SK-N-SH (cell line): ENCODE measurements around the gene CPNE7. TPM values are rescaled to one million over a fixed set of nuclear protein-coding genes. Genes with fewer than 3 reads are reported as not detected.

Source experiments
- CTCF ChIA-PET: fragments of 300-600, 350-600 bp; formaldehyde crosslinking; extraction: SDS; loops from one replicate; lab custom pipeline; 2021; lab: Yijun Ruan, JAX
- POLR2A ChIA-PET: fragments of 350-600 bp; sonication (Branson Sonifier 250); formaldehyde crosslinking; extraction: SDS; loops from one replicate; lab custom pipeline; 2020; ENCODE audit warnings: antibody characterized with exemption, inconsistent platforms; lab: Yijun Ruan, JAX
- DNase-seq: peaks from one replicate; pipeline ENCODE4 v3.0.0; 2012
- H2AFZ ChIP-seq: fragments of 200-600 bp; sonication (generic); 2 replicates; pipeline ENCODE4 v1.8.1; 2016; ENCODE audit warnings: antibody characterized with exemption, mild to moderate bottlenecking, low read depth
- H3F3A ChIP-seq: fragments of 200-600 bp; sonication (generic); replicated peaks from 2 replicates; pipeline ENCODE3; 2016; ENCODE audit warnings: antibody characterized with exemption, mild to moderate bottlenecking; ENCODE audit not compliant: insufficient read depth
- H3K27ac ChIP-seq, 2 experiments: fragments of 200-500 bp in 1 of 2; fragments of 200-600 bp in 1 of 2; sonication (Bioruptor generic) in 1 of 2; sonication (generic), shearing (Covaris generic) in 1 of 2; 2 replicates each; pipeline versions ENCODE4 v1.5.1 to v1.6.1; 2014 to 2016; ENCODE audit warnings: low read depth in 2 of 2, inconsistent platforms in 1 of 2, low read length in 1 of 2, mild to moderate bottlenecking in 1 of 2, mixed read lengths in 1 of 2
- H3K27me3 ChIP-seq: fragments of 200-600 bp; sonication (generic), shearing (Covaris generic); 2 replicates; pipeline ENCODE4 v1.6.1; 2016; ENCODE audit warnings: mixed run types; ENCODE audit not compliant: insufficient read depth
- H3K36me3 ChIP-seq, 2 experiments: fragments of 200-500 bp in 1 of 2; fragments of 200-600 bp in 1 of 2; sonication (Bioruptor generic) in 1 of 2; sonication (generic) in 1 of 2; replicated peaks in 1 of 2; 2 replicates each; pipeline versions ENCODE3 to v1.5.1; 2014 to 2016; ENCODE audit warnings: low read length in 1 of 2, mild to moderate bottlenecking in 1 of 2; ENCODE audit not compliant: insufficient read depth in 2 of 2, control insufficient read depth in 1 of 2
- H3K4me1 ChIP-seq, 2 experiments: fragments of 200-500 bp in 1 of 2; fragments of 200-600 bp in 1 of 2; sonication (Bioruptor generic) in 1 of 2; sonication (generic), shearing (Covaris generic) in 1 of 2; 2 replicates each; pipeline versions ENCODE4 v1.5.1 to v1.6.1; 2014 to 2016; ENCODE audit warnings: low read depth in 1 of 2, low read length in 1 of 2, mixed run types in 1 of 2; ENCODE audit not compliant: insufficient read depth in 2 of 2, control insufficient read depth in 1 of 2
- H3K4me2 ChIP-seq: fragments of 200-600 bp; sonication (generic), shearing (Covaris generic); 2 replicates; pipeline ENCODE4 v1.6.1; 2017; ENCODE audit warnings: mixed run types
- H3K4me3 ChIP-seq, 2 experiments: fragments of 200-500 bp in 1 of 2; fragments of 200-600 bp in 1 of 2; sonication (Bioruptor generic) in 1 of 2; sonication (generic), shearing (Covaris generic) in 1 of 2; 2 replicates each; pipeline versions ENCODE4 v1.5.1 to v1.8.1; 2014 to 2016; ENCODE audit warnings: low read depth in 2 of 2, inconsistent platforms in 1 of 2, low read length in 1 of 2, mild to moderate bottlenecking in 1 of 2, mixed read lengths in 1 of 2, moderate library complexity in 1 of 2
- H3K79me2 ChIP-seq: fragments of 200-600 bp; sonication (generic); 2 replicates; pipeline ENCODE4 v1.8.1; 2017; ENCODE audit warnings: mild to moderate bottlenecking; ENCODE audit not compliant: insufficient read depth
- H3K9ac ChIP-seq: fragments of 200-600 bp; sonication (generic); 2 replicates; pipeline ENCODE4 v1.6.1; 2017; ENCODE audit warnings: mixed run types
- H3K9me2 ChIP-seq: fragments of 200-600 bp; sonication (generic); 2 replicates; pipeline ENCODE4 v1.6.1; 2017; ENCODE audit warnings: mixed run types
- H3K9me3 ChIP-seq: fragments of 200-600 bp; sonication (generic); 2 replicates; pipeline ENCODE4 v1.6.1; 2017; ENCODE audit warnings: mixed run types, mild to moderate bottlenecking, moderate library complexity
- H4K20me1 ChIP-seq: fragments of 200-600 bp; sonication (generic); 2 replicates; pipeline ENCODE4 v1.6.1; 2017; ENCODE audit warnings: mild to moderate bottlenecking, mixed run types; ENCODE audit not compliant: insufficient read depth
- CHD2 ChIP-seq: fragments of 150-350 bp; IDR thresholded peaks from 2 replicates; pipeline ENCODE4 v1.6.1; 2018; ENCODE audit warnings: low read length; ENCODE audit not compliant: partially characterized antibody
- ELF1 ChIP-seq: IDR thresholded peaks from 2 replicates; pipeline ENCODE4 v1.4.0; 2012
- EP300 ChIP-seq, 2 experiments: IDR thresholded peaks; 2 replicates each; pipeline versions ENCODE4 v1.4.0 to v1.6.1; 2012; ENCODE audit warnings: borderline replicate concordance in 1 of 2, low read depth in 1 of 2, low read length in 1 of 2
- EZH2phosphoT487 ChIP-seq: fragments of 200-600 bp; sonication (generic); IDR thresholded peaks from 2 replicates; pipeline ENCODE4 v1.6.1; 2017; ENCODE audit warnings: low read depth, mixed run types, mild to moderate bottlenecking, antibody characterized with exemption, moderate library complexity, borderline replicate concordance
- FOXJ3 ChIP-seq: sonication (generic); formaldehyde crosslinking; IDR thresholded peaks from 2 replicates; pipeline ENCODE4 v1.5.1; 2020; ENCODE audit warnings: mild to moderate bottlenecking, missing genetic modification reagents
- FOXM1 ChIP-seq: IDR thresholded peaks from 2 replicates; pipeline ENCODE4 v1.4.0; 2012; ENCODE audit warnings: low read depth, mild to moderate bottlenecking
- GABPA ChIP-seq: IDR thresholded peaks from 2 replicates; pipeline ENCODE4 v1.4.0; 2012; ENCODE audit warnings: low read depth, mild to moderate bottlenecking
- JUND ChIP-seq: IDR thresholded peaks from 2 replicates; pipeline ENCODE4 v1.4.0; 2012
- MEF2A ChIP-seq: IDR thresholded peaks from 2 replicates; pipeline ENCODE4 v1.4.0; 2012; ENCODE audit warnings: low read depth, borderline replicate concordance
- NFIC ChIP-seq: IDR thresholded peaks from 2 replicates; pipeline ENCODE4 v1.4.0; 2012; ENCODE audit warnings: borderline replicate concordance
- RCOR1 ChIP-seq: fragments of 150-350 bp; IDR thresholded peaks from 2 replicates; pipeline ENCODE4 v1.6.1; 2017; ENCODE audit warnings: antibody characterized with exemption, low read length
- RXRA ChIP-seq: IDR thresholded peaks from 2 replicates; pipeline ENCODE4 v1.4.0; 2012; ENCODE audit warnings: low read depth, mild to moderate bottlenecking, borderline replicate concordance
- SMC3 ChIP-seq: IDR thresholded peaks from 2 replicates; pipeline ENCODE4 v1.6.1; 2012; ENCODE audit warnings: low read depth, low read length, improper control_type of control experiment
- TEAD4 ChIP-seq: IDR thresholded peaks from 2 replicates; pipeline ENCODE4 v1.4.0; 2012; ENCODE audit warnings: mild to moderate bottlenecking, borderline replicate concordance; ENCODE audit not compliant: insufficient read depth
- YY1 ChIP-seq: IDR thresholded peaks from 2 replicates; pipeline ENCODE4 v1.4.0; 2012; ENCODE audit warnings: low read depth, mild to moderate bottlenecking
- WGBS: methylation state at CpG from one replicate; pipeline ENCODE4 v1.1.6; 2017; ENCODE audit warnings: low lambda C conversion rate; 5-methylcytosine and 5-hydroxymethylcytosine counted together
- polyA plus RNA-seq, 3 experiments: library from polyadenylated mRNA; depleted of rRNA; stranded (reverse); fragments of >200 nt; gene quantifications; 2 replicates each; pipeline ENCODE4 v1.2.3, GENCODE V29; 2012
- TF ChIP-seq, protein P1 (sequence below): fragments of 150-350 bp; IDR thresholded peaks from 2 replicates; pipeline ENCODE4 v1.6.1; 2017; ENCODE audit warnings: antibody characterized with exemption, low read length, low read depth, borderline replicate concordance
- TF ChIP-seq, protein P2 (sequence below): IDR thresholded peaks from 2 replicates; pipeline ENCODE4 v1.6.1; 2012; ENCODE audit warnings: mild to moderate bottlenecking, low read depth, low read length, moderate library complexity
- TF ChIP-seq, protein P3 (sequence below): IDR thresholded peaks from 2 replicates; pipeline ENCODE4 v1.4.0; 2012; ENCODE audit warnings: low read depth, borderline replicate concordance

The CPNE7 gene
- polyA plus RNA-seq, 1 of the 3 experiments (the other 2 are of a cell fraction): 3.9 TPM

DNA sequence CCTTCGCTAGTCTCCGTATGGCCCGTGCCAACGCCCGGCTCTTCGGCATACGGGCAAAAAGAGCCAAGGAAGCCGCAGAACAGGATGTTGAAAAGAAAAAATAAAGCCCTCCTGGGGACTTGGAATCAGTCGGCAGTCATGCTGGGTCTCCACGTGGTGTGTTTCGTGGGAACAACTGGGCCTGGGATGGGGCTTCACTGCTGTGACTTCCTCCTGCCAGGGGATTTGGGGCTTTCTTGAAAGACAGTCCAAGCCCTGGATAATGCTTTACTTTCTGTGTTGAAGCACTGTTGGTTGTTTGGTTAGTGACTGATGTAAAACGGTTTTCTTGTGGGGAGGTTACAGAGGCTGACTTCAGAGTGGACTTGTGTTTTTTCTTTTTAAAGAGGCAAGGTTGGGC is 12.6 kb upstream of the CPNE7 start:
- Histone ChIP-seq H3K27me3 (no peaks in the 10 kb centered on the region), H3K36me3 (peaks cover 28 to 30% of the 10 kb centered on the region in 2 experiments), H3K79me2 (peaks cover 34% of the 10 kb centered on the region), H3K27ac (no peak overlapping the region), H4K20me1 (peaks cover 60% of the 10 kb centered on the region), H3K9me2 (no peaks in the 10 kb centered on the region), H2AFZ (no peak overlapping the region), H3K4me2 (peak overlapping the region; percentile 96), H3F3A (peaks cover 64% of the 10 kb centered on the region), H3K4me3 (peak overlapping the region; percentile 75 to 87; a peak in 2 of 4 replicates), H3K4me1 (peaks cover 19 to 44% of the 10 kb centered on the region in 2 experiments; a peak in 3 of 4 replicates), H3K9me3 (no peaks in the 10 kb centered on the region), H3K9ac (peak overlapping the region; percentile 16; the same call in 1 of the 2 replicates)
- no peak for TF ChIP-seq CHD2
- no peak for TF ChIP-seq FOXJ3
- TF ChIP-seq, protein P1, sequence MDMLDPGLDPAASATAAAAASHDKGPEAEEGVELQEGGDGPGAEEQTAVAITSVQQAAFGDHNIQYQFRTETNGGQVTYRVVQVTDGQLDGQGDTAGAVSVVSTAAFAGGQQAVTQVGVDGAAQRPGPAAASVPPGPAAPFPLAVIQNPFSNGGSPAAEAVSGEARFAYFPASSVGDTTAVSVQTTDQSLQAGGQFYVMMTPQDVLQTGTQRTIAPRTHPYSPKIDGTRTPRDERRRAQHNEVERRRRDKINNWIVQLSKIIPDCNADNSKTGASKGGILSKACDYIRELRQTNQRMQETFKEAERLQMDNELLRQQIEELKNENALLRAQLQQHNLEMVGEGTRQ: no peak
- no peak for TF ChIP-seq FOXM1
- TF ChIP-seq TEAD4: no peak
- no peak for TF ChIP-seq EP300 (IDR thresholded peaks at IDR 0.05; ENCODE audit: borderline replicate concordance in 1 of 2, low read depth in 1 of 2, low read length in 1 of 2)
- no peak for TF ChIP-seq RCOR1
- TF ChIP-seq NFIC: no peak
- no peak for TF ChIP-seq JUND
- no peak for TF ChIP-seq GABPA
- TF ChIP-seq RXRA: no peak
- TF ChIP-seq SMC3: no peak
- no peak for TF ChIP-seq ELF1
- TF ChIP-seq MEF2A: no peak
- TF ChIP-seq, protein P2, sequence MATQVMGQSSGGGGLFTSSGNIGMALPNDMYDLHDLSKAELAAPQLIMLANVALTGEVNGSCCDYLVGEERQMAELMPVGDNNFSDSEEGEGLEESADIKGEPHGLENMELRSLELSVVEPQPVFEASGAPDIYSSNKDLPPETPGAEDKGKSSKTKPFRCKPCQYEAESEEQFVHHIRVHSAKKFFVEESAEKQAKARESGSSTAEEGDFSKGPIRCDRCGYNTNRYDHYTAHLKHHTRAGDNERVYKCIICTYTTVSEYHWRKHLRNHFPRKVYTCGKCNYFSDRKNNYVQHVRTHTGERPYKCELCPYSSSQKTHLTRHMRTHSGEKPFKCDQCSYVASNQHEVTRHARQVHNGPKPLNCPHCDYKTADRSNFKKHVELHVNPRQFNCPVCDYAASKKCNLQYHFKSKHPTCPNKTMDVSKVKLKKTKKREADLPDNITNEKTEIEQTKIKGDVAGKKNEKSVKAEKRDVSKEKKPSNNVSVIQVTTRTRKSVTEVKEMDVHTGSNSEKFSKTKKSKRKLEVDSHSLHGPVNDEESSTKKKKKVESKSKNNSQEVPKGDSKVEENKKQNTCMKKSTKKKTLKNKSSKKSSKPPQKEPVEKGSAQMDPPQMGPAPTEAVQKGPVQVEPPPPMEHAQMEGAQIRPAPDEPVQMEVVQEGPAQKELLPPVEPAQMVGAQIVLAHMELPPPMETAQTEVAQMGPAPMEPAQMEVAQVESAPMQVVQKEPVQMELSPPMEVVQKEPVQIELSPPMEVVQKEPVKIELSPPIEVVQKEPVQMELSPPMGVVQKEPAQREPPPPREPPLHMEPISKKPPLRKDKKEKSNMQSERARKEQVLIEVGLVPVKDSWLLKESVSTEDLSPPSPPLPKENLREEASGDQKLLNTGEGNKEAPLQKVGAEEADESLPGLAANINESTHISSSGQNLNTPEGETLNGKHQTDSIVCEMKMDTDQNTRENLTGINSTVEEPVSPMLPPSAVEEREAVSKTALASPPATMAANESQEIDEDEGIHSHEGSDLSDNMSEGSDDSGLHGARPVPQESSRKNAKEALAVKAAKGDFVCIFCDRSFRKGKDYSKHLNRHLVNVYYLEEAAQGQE: no peak
- TF ChIP-seq, protein P3, sequence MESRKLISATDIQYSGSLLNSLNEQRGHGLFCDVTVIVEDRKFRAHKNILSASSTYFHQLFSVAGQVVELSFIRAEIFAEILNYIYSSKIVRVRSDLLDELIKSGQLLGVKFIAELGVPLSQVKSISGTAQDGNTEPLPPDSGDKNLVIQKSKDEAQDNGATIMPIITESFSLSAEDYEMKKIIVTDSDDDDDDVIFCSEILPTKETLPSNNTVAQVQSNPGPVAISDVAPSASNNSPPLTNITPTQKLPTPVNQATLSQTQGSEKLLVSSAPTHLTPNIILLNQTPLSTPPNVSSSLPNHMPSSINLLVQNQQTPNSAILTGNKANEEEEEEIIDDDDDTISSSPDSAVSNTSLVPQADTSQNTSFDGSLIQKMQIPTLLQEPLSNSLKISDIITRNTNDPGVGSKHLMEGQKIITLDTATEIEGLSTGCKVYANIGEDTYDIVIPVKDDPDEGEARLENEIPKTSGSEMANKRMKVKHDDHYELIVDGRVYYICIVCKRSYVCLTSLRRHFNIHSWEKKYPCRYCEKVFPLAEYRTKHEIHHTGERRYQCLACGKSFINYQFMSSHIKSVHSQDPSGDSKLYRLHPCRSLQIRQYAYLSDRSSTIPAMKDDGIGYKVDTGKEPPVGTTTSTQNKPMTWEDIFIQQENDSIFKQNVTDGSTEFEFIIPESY: no peak
- TF ChIP-seq YY1: no peak
- TF ChIP-seq EZH2phosphoT487: no peak
- 81% methylated on average over 12 of the region's 12 CpGs for WGBS
- POLR2A ChIA-PET: no interaction called here
- CTCF ChIA-PET: interaction anchor here (0.8 to 3.4 kb wide), 4 partner anchors 14 to 137 kb away, joined by 3 to 20 read pairs (median 8); no protein-coding TSS in a partner anchor
- no peak for DNase-seq
